Adrenal gland (tissue), 5 donors: Measurements from ENCODE around the gene LRRC28.

Source experiments
- CTCF ChIP-seq, 6 experiments: fragments of 450-650 bp in 4 of 6; fragments of 200-600 bp in 2 of 6; sonication (generic) in 1 of 6; IDR thresholded peaks; 1 replicate in 5 of 6; 2 replicates in 1 of 6; pipeline versions ENCODE4 v1.5.1 to v1.8.0; 2016 to 2021; ENCODE audit warnings: antibody characterized with exemption in 6 of 6, mild to moderate bottlenecking in 2 of 6, moderate library complexity in 1 of 6
- POLR2A ChIP-seq, 2 donors: fragments of 450-650 bp; IDR thresholded peaks; one replicate each; pipeline ENCODE4 v1.6.1; 2017; ENCODE audit warnings: antibody characterized with exemption in 2 of 2, mild to moderate bottlenecking in 2 of 2, moderate library complexity in 1 of 2
- donor health status: DM: no; HTN: no; CAD: no.

GRCh38 chr15:99408236-99409096, 157.2 kb downstream of the LRRC28 start:
- no peak for TF ChIP-seq CTCF (IDR thresholded peaks at IDR 0.05)
- TF ChIP-seq POLR2A (IDR thresholded peaks at IDR 0.05), result no peak
